ENCODE measurements around the gene COL1A2. TPM values are rescaled to one million over a fixed set of nuclear protein-coding genes. Genes with fewer than 3 reads are reported as not detected.
A peak's percentile ranks its signal among the peaks of the same experiment; 100 is the strongest.

The COL1A2 gene
- total RNA-seq, 4 donors from 2014 or later: 28.0 to 404 (median 59.1) TPM

DNA sequence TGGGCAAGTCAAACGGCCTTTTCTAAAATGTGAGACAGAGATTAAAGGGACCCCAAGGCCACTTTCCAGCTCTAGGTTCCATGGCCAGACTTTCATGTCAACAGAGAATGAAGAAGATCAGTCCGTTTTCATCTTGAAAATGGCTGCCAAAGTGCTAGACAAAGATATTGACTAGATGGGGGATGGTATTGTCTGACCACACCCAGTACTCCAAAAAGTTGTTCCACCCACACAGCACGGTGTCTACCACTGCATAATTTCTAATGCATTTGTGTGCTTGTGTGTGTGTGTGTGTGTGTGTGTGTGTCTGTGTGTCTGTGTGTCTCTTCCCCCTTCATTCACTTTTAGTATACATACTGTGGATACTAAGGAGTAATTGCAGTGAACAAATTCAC, 1.3 kb downstream of the COL1A2 start:
- no peak for TF ChIP-seq POLR2A (IDR thresholded peaks at IDR 0.05)
- TF ChIP-seq, protein P1, sequence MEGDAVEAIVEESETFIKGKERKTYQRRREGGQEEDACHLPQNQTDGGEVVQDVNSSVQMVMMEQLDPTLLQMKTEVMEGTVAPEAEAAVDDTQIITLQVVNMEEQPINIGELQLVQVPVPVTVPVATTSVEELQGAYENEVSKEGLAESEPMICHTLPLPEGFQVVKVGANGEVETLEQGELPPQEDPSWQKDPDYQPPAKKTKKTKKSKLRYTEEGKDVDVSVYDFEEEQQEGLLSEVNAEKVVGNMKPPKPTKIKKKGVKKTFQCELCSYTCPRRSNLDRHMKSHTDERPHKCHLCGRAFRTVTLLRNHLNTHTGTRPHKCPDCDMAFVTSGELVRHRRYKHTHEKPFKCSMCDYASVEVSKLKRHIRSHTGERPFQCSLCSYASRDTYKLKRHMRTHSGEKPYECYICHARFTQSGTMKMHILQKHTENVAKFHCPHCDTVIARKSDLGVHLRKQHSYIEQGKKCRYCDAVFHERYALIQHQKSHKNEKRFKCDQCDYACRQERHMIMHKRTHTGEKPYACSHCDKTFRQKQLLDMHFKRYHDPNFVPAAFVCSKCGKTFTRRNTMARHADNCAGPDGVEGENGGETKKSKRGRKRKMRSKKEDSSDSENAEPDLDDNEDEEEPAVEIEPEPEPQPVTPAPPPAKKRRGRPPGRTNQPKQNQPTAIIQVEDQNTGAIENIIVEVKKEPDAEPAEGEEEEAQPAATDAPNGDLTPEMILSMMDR (IDR thresholded peaks at IDR 0.05): no peak
- Histone ChIP-seq H3K4me1 (no peaks in the 10 kb centered on the region), H3K27ac (peak overlapping the region; percentile 42 to 91 (median 72))

DNA sequence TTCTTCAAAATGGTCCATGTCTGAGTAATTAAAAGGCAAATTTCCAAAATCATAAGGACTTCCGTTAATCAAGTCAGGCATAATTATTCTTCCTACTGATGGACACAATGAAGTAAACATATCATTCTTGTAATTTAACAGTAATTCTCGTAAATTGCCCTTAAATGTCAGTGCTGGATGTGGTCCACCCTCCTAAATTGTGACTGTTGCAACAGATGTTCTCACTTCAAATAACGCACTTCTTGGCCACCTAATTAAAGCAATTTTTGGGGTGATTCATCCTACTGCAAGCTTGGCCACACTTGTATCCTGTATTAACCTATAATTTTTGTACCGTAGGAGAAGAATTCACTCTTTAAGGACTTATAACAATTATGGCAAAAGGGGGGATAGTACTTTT, 1.9 kb downstream of the COL1A2 start:
- H3K27ac ChIP-seq: peak overlapping the region in 3 of 4 donors; percentile 64 to 91 (median 81)
- TF ChIP-seq POLR2A (IDR thresholded peaks at IDR 0.05): no peak
- TF ChIP-seq, protein P1 (IDR thresholded peaks at IDR 0.05): no peak
- H3K27me3 ChIP-seq: no peaks in the 10 kb centered on the region
- peak overlapping the region in 3 of 4 donors; percentile 37 to 48 (median 45) for H3K4me3 ChIP-seq
- no peaks in the 10 kb centered on the region for H3K9me3 ChIP-seq
- H3K36me3 ChIP-seq: no peaks in the 10 kb centered on the region
- H3K4me1 ChIP-seq: no peaks in the 10 kb centered on the region
- no peak for DNase-seq

More for the DNA sequence above, 1.3 kb downstream of the COL1A2 start:
- DNase-seq: no peak
- Histone ChIP-seq H3K27me3 (no peaks in the 10 kb centered on the region), H3K36me3 (no peaks in the 10 kb centered on the region), H3K4me3 (peak overlapping the region; percentile 35 to 48 (median 41)), H3K9me3 (no peaks in the 10 kb centered on the region)

DNA sequence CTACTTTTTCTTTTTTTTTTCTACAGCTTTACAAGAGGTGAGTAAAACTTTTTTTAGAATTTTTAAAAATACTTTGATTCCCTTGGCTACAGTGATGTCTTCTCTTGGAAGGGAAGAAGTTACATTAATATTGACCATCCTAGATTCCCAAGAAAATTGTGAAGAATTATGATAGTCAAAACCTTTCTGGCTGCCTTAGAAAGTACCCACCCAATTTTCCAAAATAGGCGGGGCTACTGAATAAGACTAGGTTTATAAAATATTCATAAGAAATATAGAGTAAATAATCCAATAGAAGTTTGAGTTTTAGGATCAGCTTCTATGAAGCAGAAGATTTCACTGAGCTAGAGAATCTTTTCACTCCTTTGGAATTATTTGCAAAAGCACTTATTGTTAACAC, 3.0 kb downstream of the COL1A2 start:
- DNase-seq: no peak
- H3K27ac ChIP-seq: no peak overlapping the region
- peak overlapping the region in 1 of 4 donors; percentile 48 for H3K4me3 ChIP-seq
- H3K4me1 ChIP-seq: no peaks in the 10 kb centered on the region
- no peaks in the 10 kb centered on the region for H3K9me3 ChIP-seq
- H3K27me3 ChIP-seq: no peaks in the 10 kb centered on the region
- no peaks in the 10 kb centered on the region for H3K36me3 ChIP-seq
- TF ChIP-seq, protein P1 (IDR thresholded peaks at IDR 0.05): no peak
- no peak for TF ChIP-seq POLR2A (IDR thresholded peaks at IDR 0.05)

DNA sequence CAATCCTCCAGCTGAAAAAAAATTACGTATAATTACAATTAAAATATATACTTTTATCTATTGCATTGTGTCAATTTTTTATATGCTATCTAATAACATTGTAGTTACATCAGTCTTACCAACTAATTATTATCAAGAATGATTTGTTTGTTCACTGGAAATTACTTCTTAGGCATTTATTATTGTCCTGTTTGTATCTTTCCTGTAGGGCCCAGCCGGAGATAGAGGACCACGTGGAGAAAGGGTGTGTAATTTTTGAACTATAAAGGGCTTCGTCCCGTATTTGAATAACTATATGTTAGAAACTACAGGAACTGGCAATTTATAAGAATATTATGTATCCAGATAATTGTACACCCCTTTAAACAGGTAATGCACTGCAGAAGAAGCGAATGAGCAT, 4.1 kb downstream of the COL1A2 start:
- DNase-seq: no peak
- Histone ChIP-seq H3K36me3 (no peaks in the 10 kb centered on the region), H3K4me3 (no peak overlapping the region), H3K27ac (no peak overlapping the region), H3K9me3 (no peaks in the 10 kb centered on the region), H3K4me1 (no peaks in the 10 kb centered on the region), H3K27me3 (no peaks in the 10 kb centered on the region)
- TF ChIP-seq POLR2A (IDR thresholded peaks at IDR 0.05): no peak
- TF ChIP-seq, protein P1 (IDR thresholded peaks at IDR 0.05): no peak

DNA sequence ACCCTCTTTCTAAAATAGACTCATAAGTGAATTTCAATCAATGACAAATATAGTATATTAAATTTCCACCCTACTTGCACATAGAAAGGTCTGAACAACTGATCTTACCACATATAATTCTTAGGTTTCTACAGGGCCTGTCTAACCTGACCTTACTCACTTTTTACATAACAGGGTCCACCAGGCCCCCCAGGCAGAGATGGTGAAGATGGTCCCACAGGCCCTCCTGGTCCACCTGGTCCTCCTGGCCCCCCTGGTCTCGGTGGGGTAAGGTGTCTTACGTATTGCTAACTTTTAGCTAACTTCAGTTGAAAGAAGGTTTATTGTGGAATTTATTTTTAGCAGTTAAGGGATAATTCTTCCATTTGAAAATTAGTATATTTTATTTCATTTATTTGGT, 5.3 kb downstream of the COL1A2 start:
- Histone ChIP-seq H3K36me3 (peaks cover 0 to 1% (median 0%) of the 10 kb centered on the region in 3 donors), H3K27ac (peak overlapping the region in 1 of 4 donors; percentile 7), H3K4me3 (no peak overlapping the region), H3K4me1 (no peaks in the 10 kb centered on the region), H3K9me3 (no peaks in the 10 kb centered on the region), H3K27me3 (no peaks in the 10 kb centered on the region)
- TF ChIP-seq POLR2A (IDR thresholded peaks at IDR 0.05): no peak
- TF ChIP-seq, protein P1 (IDR thresholded peaks at IDR 0.05): no peak
- no peak for DNase-seq
